Lung (tissue), 12 donors: ENCODE measurements around the gene TIMP4. TPM values are rescaled to one million over a fixed set of nuclear protein-coding genes. Genes with fewer than 3 reads are reported as not detected.

Source experiments
- ATAC-seq: fragments of 200-7000 bp; cut with Tn5 transposase; one replicate; pipeline ENCODE4 v1.9.1; 2020; ENCODE audit warnings: moderate number of reproducible peaks; ENCODE audit not compliant: insufficient read depth, low FRiP score
- DNase-seq, 3 donors: peaks; one replicate each; pipeline ENCODE4 v3.0.0-alpha.2; 2013 to 2017
- H3K27ac ChIP-seq, 2 donors: one replicate each; pipeline ENCODE4 v1.5.1; 2013; ENCODE audit warnings: mild to moderate bottlenecking in 2 of 2, moderate library complexity in 2 of 2, control low read depth in 1 of 2, inconsistent platforms in 1 of 2, low read depth in 1 of 2, low read length in 1 of 2
- H3K27me3 ChIP-seq, 3 donors: one replicate each; pipeline ENCODE4 v1.5.1; 2013; ENCODE audit warnings: low read length in 2 of 3; ENCODE audit not compliant: control insufficient read depth in 3 of 3, insufficient read depth in 3 of 3
- H3K36me3 ChIP-seq, 4 donors: one replicate each; pipeline ENCODE4 v1.5.1; 2013; ENCODE audit warnings: low read length in 4 of 4, mild to moderate bottlenecking in 1 of 4, moderate library complexity in 1 of 4; ENCODE audit not compliant: control insufficient read depth in 4 of 4, insufficient read depth in 4 of 4
- H3K4me1 ChIP-seq, 5 donors: one replicate each; pipeline ENCODE4 v1.5.1; 2013; ENCODE audit warnings: low read length in 5 of 5, mild to moderate bottlenecking in 2 of 5, moderate library complexity in 1 of 5; ENCODE audit not compliant: control insufficient read depth in 5 of 5, insufficient read depth in 5 of 5
- H3K4me3 ChIP-seq: one replicate; pipeline ENCODE4 v1.5.1; 2013; ENCODE audit warnings: mild to moderate bottlenecking, control low read depth, moderate library complexity
- H3K9ac ChIP-seq, 2 donors: one replicate each; pipeline ENCODE4 v1.5.1; 2013; ENCODE audit warnings: low read length in 2 of 2, control low read depth in 1 of 2; ENCODE audit not compliant: insufficient read depth in 1 of 2
- H3K9me3 ChIP-seq, 4 donors: one replicate each; pipeline ENCODE4 v1.5.1; 2013; ENCODE audit warnings: low read length in 3 of 4, mild to moderate bottlenecking in 1 of 4, moderate library complexity in 1 of 4; ENCODE audit not compliant: control insufficient read depth in 4 of 4, insufficient read depth in 3 of 4
- WGBS, 2 donors: extraction: QIAGEN DNeasy Blood & Tissue Kit; methylation state at CpG; one replicate each; pipeline ENCODE4 v1.1.7; 2013; 5-methylcytosine and 5-hydroxymethylcytosine counted together
- polyA plus RNA-seq, 2 donors: library from polyadenylated mRNA; stranded (reverse); fragments of 200-250 nt; gene quantifications; one replicate each; pipeline ENCODE4 v1.2.1, GENCODE V29; 2013
- total RNA-seq, 2 donors: library from RNA; depleted of rRNA in 1 of 2; stranded (reverse); fragments of >200 nt in 1 of 2; gene quantifications; one replicate each; pipeline ENCODE4 v1.2.1, GENCODE V29; 2014 to 2021
- TF ChIP-seq, protein P1 (sequence below): IDR thresholded peaks from 2 replicates; pipeline ENCODE4 v1.5.1; 2012; ENCODE audit warnings: mild to moderate bottlenecking; ENCODE audit errors: control extremely low read depth, extremely low read depth
- donor health status: control.
- donor health status: control.
- donor health status: Bipolar disorder and iron deficiency.
- donor health status: healthy.
- donor health status: DM: yes; HTN: yes; CAD: no.

The TIMP4 gene
- total and polyA plus RNA-seq, 4 donors, result 0.48 to 22.2 (median 9.3) TPM

GRCh38 chr3:12135029-12135657 lies 23.6 kb downstream of the TIMP4 start:
- DNase-seq (peak; percentile 73 to 76 (median 76)), ATAC-seq (peak; percentile 80)
- Histone ChIP-seq H3K9me3 (no peaks in the 10 kb centered on the region), H3K27ac (no peak overlapping the region), H3K9ac (no peak overlapping the region), H3K4me3 (no peak overlapping the region), H3K4me1 (peaks cover 0 to 3% (median 0%) of the 10 kb centered on the region in 5 donors), H3K36me3 (no peaks in the 10 kb centered on the region), H3K27me3 (no peaks in the 10 kb centered on the region)
- TF ChIP-seq, protein P1, sequence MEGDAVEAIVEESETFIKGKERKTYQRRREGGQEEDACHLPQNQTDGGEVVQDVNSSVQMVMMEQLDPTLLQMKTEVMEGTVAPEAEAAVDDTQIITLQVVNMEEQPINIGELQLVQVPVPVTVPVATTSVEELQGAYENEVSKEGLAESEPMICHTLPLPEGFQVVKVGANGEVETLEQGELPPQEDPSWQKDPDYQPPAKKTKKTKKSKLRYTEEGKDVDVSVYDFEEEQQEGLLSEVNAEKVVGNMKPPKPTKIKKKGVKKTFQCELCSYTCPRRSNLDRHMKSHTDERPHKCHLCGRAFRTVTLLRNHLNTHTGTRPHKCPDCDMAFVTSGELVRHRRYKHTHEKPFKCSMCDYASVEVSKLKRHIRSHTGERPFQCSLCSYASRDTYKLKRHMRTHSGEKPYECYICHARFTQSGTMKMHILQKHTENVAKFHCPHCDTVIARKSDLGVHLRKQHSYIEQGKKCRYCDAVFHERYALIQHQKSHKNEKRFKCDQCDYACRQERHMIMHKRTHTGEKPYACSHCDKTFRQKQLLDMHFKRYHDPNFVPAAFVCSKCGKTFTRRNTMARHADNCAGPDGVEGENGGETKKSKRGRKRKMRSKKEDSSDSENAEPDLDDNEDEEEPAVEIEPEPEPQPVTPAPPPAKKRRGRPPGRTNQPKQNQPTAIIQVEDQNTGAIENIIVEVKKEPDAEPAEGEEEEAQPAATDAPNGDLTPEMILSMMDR, result peak; percentile 79
- 8 to 15% methylated on average over 3 of the region's 3 CpGs for WGBS, 2 donors

DNA sequence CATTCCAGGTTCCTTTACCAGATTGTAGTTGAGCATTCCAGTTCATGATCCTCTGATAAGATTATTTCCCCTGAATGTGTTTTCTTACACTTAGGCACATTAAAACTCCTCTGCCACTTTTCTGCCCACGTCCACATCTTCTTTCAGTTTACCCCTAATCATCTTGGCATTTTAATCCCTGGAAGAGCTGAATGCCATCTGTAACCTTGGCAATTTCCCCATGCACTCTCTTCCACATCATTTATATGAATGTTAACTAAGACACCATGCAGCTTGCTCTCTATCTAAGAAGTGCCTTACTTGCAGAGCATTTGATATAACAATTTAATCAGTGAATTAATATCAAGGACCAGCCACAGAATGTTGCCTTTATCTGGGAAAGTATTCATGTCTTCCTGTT lies 25.8 kb downstream of the TIMP4 start:
- ATAC-seq (no peak), DNase-seq (no peak)
- Histone ChIP-seq H3K36me3 (no peaks in the 10 kb centered on the region), H3K27me3 (no peaks in the 10 kb centered on the region), H3K9ac (no peak overlapping the region), H3K4me3 (no peak overlapping the region), H3K4me1 (no peaks in the 10 kb centered on the region), H3K27ac (no peak overlapping the region), H3K9me3 (no peaks in the 10 kb centered on the region)
- WGBS, 2 donors, result 35 to 55% methylated on average over 1 of the region's 1 CpG
- TF ChIP-seq, protein P1, result no peak

DNA sequence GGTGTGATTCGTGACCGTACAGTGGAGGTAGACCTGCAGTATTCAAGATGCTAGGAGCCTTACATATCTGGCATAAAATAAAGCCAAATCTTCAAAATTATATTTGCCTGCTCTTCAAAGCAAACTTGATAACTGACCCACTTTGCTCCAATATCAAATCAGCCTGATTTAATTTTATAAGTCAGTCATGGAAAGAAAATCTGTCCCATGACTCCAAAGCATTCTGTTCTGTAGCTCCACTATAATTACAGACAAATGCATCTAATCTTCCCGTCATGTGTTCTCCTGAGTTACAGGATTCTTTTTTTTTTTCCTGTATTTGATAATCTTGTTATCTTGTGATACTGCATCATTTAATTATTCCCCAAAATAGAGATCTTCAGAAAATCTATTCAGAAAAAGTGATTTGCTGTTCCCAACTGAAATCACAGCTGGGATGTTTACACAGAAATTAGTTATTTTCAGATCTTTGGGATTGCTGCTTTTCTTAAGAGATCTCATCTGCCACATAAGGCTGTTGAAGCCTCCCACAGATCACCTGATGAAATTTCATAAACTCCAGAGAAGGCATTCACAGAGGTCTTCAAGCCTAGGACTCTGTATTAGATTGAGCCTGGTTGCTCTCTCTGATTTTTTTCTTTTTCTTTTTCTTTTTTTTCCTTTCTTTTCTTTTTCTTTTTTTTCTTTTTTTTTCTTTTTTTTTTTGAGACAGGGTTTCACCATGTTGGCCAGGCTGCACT lies 27.2 kb downstream of the TIMP4 start:
- Histone ChIP-seq H3K27me3 (peaks cover 0 to 3% (median 0%) of the 10 kb centered on the region in 3 donors), H3K9me3 (no peaks in the 10 kb centered on the region), H3K4me1 (no peaks in the 10 kb centered on the region), H3K36me3 (no peaks in the 10 kb centered on the region), H3K4me3 (no peak overlapping the region), H3K27ac (no peak overlapping the region), H3K9ac (no peak overlapping the region)
- no peak for DNase-seq
- WGBS, 2 donors, result 82 to 94% methylated on average over 3 of the region's 3 CpGs
- TF ChIP-seq, protein P1, result no peak
- no peak for ATAC-seq
